Liver (tissue), 9 donors: ENCODE results near the gene CDKN3. TPM values are rescaled to one million over a fixed set of nuclear protein-coding genes. Genes with fewer than 3 reads are reported as not detected.

ENCODE experiments used
- DNase-seq: peaks from one replicate; pipeline ENCODE4 v3.0.0-alpha.2; 2017; ENCODE audit warnings: low spot score
- H3K27ac ChIP-seq, 2 donors: one replicate each; pipeline ENCODE4 v1.7.0; 2013; ENCODE audit warnings: inconsistent platforms in 2 of 2, low read length in 2 of 2, control low read depth in 1 of 2, low read depth in 1 of 2, mild to moderate bottlenecking in 1 of 2
- H3K27me3 ChIP-seq, 4 donors: one replicate each; pipeline versions ENCODE4 v1.6.1 to v1.7.0; 2013; ENCODE audit warnings: low read length in 3 of 4, inconsistent platforms in 1 of 4, mild to moderate bottlenecking in 1 of 4, moderate library complexity in 1 of 4; ENCODE audit not compliant: control insufficient read depth in 4 of 4, insufficient read depth in 4 of 4
- H3K36me3 ChIP-seq, 4 donors: one replicate each; pipeline versions ENCODE4 v1.6.1 to v1.7.0; 2013; ENCODE audit warnings: low read length in 3 of 4, mild to moderate bottlenecking in 3 of 4, low read depth in 1 of 4, moderate library complexity in 1 of 4; ENCODE audit not compliant: control insufficient read depth in 4 of 4, insufficient read depth in 3 of 4
- H3K4me1 ChIP-seq, 4 donors: one replicate each; pipeline versions ENCODE4 v1.6.1 to v1.7.0; 2013; ENCODE audit warnings: low read length in 3 of 4, mild to moderate bottlenecking in 3 of 4, moderate library complexity in 1 of 4; ENCODE audit not compliant: control insufficient read depth in 4 of 4, insufficient read depth in 4 of 4
- H3K4me3 ChIP-seq, 3 donors: one replicate each; pipeline versions ENCODE4 v1.6.1 to v1.7.0; 2013; ENCODE audit warnings: low read length in 3 of 3, control low read depth in 1 of 3, low read depth in 1 of 3, mild to moderate bottlenecking in 1 of 3
- H3K9ac ChIP-seq, 2 donors: one replicate each; pipeline ENCODE4 v1.7.0; 2013; ENCODE audit warnings: low read length in 2 of 2, mild to moderate bottlenecking in 2 of 2, moderate library complexity in 2 of 2, control low read depth in 1 of 2, low read depth in 1 of 2
- H3K9me3 ChIP-seq, 4 donors: one replicate each; pipeline versions ENCODE4 v1.6.1 to v1.7.0; 2013; ENCODE audit warnings: low read length in 3 of 4; ENCODE audit not compliant: control insufficient read depth in 4 of 4
- CTCF ChIP-seq: fragments of 150-350 bp; IDR thresholded peaks from 2 replicates; pipeline ENCODE4 v1.5.1; 2017; ENCODE audit warnings: improper control_type of control experiment, low read depth, low read length; ENCODE audit not compliant: missing input control
- EGR1 ChIP-seq, 2 donors: IDR thresholded peaks; 2 replicates each; pipeline ENCODE4 v1.6.1; 2016 to 2018; ENCODE audit warnings: antibody characterized with exemption in 2 of 2, low read depth in 2 of 2
- FOXA1 ChIP-seq: IDR thresholded peaks from 2 replicates; pipeline ENCODE4 v1.6.1; 2016; ENCODE audit warnings: antibody characterized with exemption
- FOXA2 ChIP-seq: IDR thresholded peaks from 2 replicates; pipeline ENCODE4 v1.6.1; 2016; ENCODE audit warnings: antibody characterized with exemption
- HNF4A ChIP-seq, 2 donors: conservative IDR thresholded peaks; 2 replicates each; pipeline ENCODE4 v1.6.1; 2016; ENCODE audit warnings: antibody characterized with exemption in 2 of 2, mild to moderate bottlenecking in 2 of 2
- HNF4G ChIP-seq: IDR thresholded peaks from 2 replicates; pipeline ENCODE4 v1.6.1; 2016; ENCODE audit warnings: antibody characterized with exemption
- NR2F2 ChIP-seq: IDR thresholded peaks from 2 replicates; pipeline ENCODE4 v1.6.1; 2016; ENCODE audit warnings: antibody characterized with exemption
- RAD21 ChIP-seq, 2 donors: IDR thresholded peaks; 2 replicates each; pipeline ENCODE4 v1.6.1; 2016; ENCODE audit warnings: antibody characterized with exemption in 2 of 2, mild to moderate bottlenecking in 2 of 2
- SP1 ChIP-seq: IDR thresholded peaks from 2 replicates; pipeline ENCODE4 v1.6.1; 2018; ENCODE audit warnings: antibody characterized with exemption, mild to moderate bottlenecking
- TAF1 ChIP-seq: conservative IDR thresholded peaks from 2 replicates; pipeline ENCODE4 v1.6.1; 2016; ENCODE audit warnings: antibody characterized with exemption, mild to moderate bottlenecking
- YY1 ChIP-seq: IDR thresholded peaks from 2 replicates; pipeline ENCODE4 v1.6.1; 2016; ENCODE audit warnings: antibody characterized with exemption, mild to moderate bottlenecking
- WGBS: extraction: QIAGEN DNeasy Blood & Tissue Kit; methylation state at CpG from one replicate; pipeline ENCODE4 v1.1.7; 2013; 5-methylcytosine and 5-hydroxymethylcytosine counted together
- polyA plus RNA-seq, 2 donors: library from polyadenylated mRNA; stranded (reverse) in 1 of 2; unstranded in 1 of 2; fragments of 200-250 nt in 1 of 2; fragments of >200 nt in 1 of 2; fragmentation: Nextera tagmentation in 1 of 2; extraction: Ambion mirVana in 1 of 2; gene quantifications; one replicate each; pipeline versions ENCODE4 v1.2.1 to v1.2.3, GENCODE V29; 2013 to 2015
- total RNA-seq, 2 donors: library from RNA; depleted of rRNA; stranded (reverse); fragments of >200 nt; gene quantifications; one replicate each; pipeline ENCODE4 v1.2.3, GENCODE V29; 2014
- TF ChIP-seq, protein P1 (sequence below): IDR thresholded peaks from 2 replicates; pipeline ENCODE4 v1.6.1; 2016; ENCODE audit warnings: antibody characterized with exemption
- TF ChIP-seq, protein P2 (sequence below): IDR thresholded peaks from 2 replicates; pipeline ENCODE4 v1.6.1; 2016; ENCODE audit warnings: antibody characterized with exemption
- TF ChIP-seq, protein P3 (sequence below): IDR thresholded peaks from 2 replicates; pipeline ENCODE4 v1.6.1; 2016; ENCODE audit warnings: antibody characterized with exemption, mild to moderate bottlenecking
- donor health status: healthy.
- donor health status: healthy.
- donor health status: healthy.
- donor health status: healthy.
- donor health status: healthy.

CDKN3 gene
- total and polyA plus RNA-seq, 4 donors = 0.50 to 33.9 (median 2.8) TPM

DNA sequence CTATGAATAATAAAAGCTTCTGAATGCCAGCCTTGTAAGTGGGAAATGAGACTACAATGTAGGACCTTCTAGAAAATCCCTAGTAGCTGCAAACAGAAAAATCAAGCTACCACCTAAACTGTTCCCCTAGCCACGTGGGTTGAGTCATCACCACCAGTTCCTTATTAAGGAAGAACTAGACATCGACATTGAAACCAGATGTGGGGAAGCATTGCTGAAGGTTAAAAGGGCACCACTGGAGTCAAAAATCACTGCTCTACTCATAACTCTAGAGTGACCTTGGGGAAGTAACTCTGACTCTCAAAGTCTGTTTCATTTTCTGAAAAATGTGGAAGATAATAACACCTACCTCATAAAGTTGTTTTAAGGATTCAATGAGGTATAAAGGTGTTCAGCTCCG lies 53.7 kb downstream of the CDKN3 start:
- no peak for DNase-seq
- Histone ChIP-seq H3K9ac (no peak overlapping the region), H3K4me3 (no peak overlapping the region), H3K4me1 (peaks cover 0 to 7% (median 3%) of the 10 kb centered on the region in 4 donors), H3K27ac (no peak overlapping the region), H3K9me3 (no peaks in the 10 kb centered on the region), H3K27me3 (no peaks in the 10 kb centered on the region), H3K36me3 (no peaks in the 10 kb centered on the region)
- TF ChIP-seq HNF4A (conservative IDR thresholded peaks at IDR 0.05) = no peak
- TF ChIP-seq RAD21 (IDR thresholded peaks at IDR 0.05) = no peak
- TF ChIP-seq SP1 = no peak
- no peak for TF ChIP-seq HNF4G
- no peak for TF ChIP-seq EGR1 (IDR thresholded peaks at IDR 0.05; ENCODE audit: low read depth in 2 of 2)
- TF ChIP-seq FOXA2 = no peak
- TF ChIP-seq, protein P1, sequence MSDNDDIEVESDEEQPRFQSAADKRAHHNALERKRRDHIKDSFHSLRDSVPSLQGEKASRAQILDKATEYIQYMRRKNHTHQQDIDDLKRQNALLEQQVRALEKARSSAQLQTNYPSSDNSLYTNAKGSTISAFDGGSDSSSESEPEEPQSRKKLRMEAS = no peak
- no peak for TF ChIP-seq TAF1
- TF ChIP-seq NR2F2 = no peak
- WGBS = 78% methylated on average over 3 of the region's 3 CpGs

DNA sequence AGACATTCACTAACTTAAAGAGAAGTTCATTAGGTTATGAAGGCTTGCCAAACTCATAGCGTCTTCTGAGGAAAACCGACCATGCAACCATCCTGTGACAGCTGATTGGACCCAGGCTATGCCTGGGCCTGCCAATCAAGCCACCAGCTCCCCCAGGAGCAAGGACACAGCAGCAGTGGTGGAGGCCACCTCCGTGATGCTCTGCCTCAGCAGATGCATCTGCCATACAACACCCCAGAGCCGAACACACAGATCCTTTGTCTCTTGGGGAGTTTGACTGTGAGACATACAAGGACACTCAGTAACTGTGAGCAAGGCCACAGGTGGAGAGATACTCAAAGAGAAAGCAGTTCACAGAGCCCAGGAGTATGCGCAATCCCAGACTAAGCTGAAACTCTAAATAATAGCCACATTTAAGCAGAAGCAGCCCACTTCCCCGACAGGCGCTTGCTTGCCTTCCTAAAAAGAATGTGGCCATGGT lies 54.4 kb downstream of the CDKN3 start:
- no peaks in the 10 kb centered on the region for H3K36me3 ChIP-seq
- H3K4me3 ChIP-seq = no peak overlapping the region
- WGBS = 93% methylated on average over 7 of the region's 7 CpGs
- H3K27me3 ChIP-seq = no peaks in the 10 kb centered on the region
- no peak for DNase-seq
- TF ChIP-seq, protein P2, sequence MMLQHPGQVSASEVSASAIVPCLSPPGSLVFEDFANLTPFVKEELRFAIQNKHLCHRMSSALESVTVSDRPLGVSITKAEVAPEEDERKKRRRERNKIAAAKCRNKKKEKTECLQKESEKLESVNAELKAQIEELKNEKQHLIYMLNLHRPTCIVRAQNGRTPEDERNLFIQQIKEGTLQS = no peak
- TF ChIP-seq EGR1 (IDR thresholded peaks at IDR 0.05; ENCODE audit: low read depth in 2 of 2) (no peak), HNF4A (conservative IDR thresholded peaks at IDR 0.05) (no peak), HNF4G (no peak), NR2F2 (no peak), CTCF (no peak), RAD21 (IDR thresholded peaks at IDR 0.05) (no peak)
- H3K27ac ChIP-seq = no peak overlapping the region
- no peaks in the 10 kb centered on the region for H3K9me3 ChIP-seq
- H3K4me1 ChIP-seq = peaks cover 0 to 7% (median 3%) of the 10 kb centered on the region in 4 donors
- H3K9ac ChIP-seq = no peak overlapping the region

DNA sequence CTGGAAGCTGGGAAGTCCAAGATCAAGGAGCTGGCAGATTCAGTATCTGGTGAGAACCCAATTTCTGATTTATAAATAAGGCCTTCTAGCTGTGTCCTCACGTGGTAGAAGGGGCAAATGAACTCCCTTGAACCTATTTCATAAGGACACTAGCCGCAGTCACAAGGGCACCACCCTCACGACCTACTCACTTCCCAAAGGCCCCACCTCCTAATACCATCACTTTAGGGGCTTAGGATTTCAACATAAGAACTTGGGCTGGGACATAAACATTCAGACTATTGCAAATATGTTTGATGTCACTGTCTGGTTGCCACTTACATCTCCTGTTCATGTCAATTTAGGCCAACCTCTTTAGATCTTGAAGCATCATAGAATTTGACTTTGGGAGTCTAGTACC lies 55.2 kb downstream of the CDKN3 start:
- Histone ChIP-seq H3K36me3 (no peaks in the 10 kb centered on the region), H3K4me1 (peaks cover 0 to 4% (median 2%) of the 10 kb centered on the region in 4 donors), H3K9me3 (no peaks in the 10 kb centered on the region), H3K9ac (no peak overlapping the region), H3K4me3 (no peak overlapping the region), H3K27ac (no peak overlapping the region), H3K27me3 (no peaks in the 10 kb centered on the region)
- 84% methylated on average over 3 of the region's 3 CpGs for WGBS
- no peak for DNase-seq
- no peak for TF ChIP-seq HNF4A (conservative IDR thresholded peaks at IDR 0.05)
- TF ChIP-seq CTCF = no peak
- TF ChIP-seq YY1 = no peak
- no peak for TF ChIP-seq SP1
- TF ChIP-seq, protein P2 = no peak
- no peak for TF ChIP-seq FOXA1
- TF ChIP-seq TAF1 = no peak
- TF ChIP-seq HNF4G = no peak
- TF ChIP-seq, protein P3, sequence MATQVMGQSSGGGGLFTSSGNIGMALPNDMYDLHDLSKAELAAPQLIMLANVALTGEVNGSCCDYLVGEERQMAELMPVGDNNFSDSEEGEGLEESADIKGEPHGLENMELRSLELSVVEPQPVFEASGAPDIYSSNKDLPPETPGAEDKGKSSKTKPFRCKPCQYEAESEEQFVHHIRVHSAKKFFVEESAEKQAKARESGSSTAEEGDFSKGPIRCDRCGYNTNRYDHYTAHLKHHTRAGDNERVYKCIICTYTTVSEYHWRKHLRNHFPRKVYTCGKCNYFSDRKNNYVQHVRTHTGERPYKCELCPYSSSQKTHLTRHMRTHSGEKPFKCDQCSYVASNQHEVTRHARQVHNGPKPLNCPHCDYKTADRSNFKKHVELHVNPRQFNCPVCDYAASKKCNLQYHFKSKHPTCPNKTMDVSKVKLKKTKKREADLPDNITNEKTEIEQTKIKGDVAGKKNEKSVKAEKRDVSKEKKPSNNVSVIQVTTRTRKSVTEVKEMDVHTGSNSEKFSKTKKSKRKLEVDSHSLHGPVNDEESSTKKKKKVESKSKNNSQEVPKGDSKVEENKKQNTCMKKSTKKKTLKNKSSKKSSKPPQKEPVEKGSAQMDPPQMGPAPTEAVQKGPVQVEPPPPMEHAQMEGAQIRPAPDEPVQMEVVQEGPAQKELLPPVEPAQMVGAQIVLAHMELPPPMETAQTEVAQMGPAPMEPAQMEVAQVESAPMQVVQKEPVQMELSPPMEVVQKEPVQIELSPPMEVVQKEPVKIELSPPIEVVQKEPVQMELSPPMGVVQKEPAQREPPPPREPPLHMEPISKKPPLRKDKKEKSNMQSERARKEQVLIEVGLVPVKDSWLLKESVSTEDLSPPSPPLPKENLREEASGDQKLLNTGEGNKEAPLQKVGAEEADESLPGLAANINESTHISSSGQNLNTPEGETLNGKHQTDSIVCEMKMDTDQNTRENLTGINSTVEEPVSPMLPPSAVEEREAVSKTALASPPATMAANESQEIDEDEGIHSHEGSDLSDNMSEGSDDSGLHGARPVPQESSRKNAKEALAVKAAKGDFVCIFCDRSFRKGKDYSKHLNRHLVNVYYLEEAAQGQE = no peak
- TF ChIP-seq RAD21 (IDR thresholded peaks at IDR 0.05) = no peak
